Vagina (tissue), 2 donors: ENCODE data around the gene ATP8A2.

ENCODE experiments used
- POLR2A ChIP-seq, 2 donors: fragments of 450-650 bp; IDR thresholded peaks; one replicate each; pipeline ENCODE4 v1.6.1; 2017; ENCODE audit warnings: antibody characterized with exemption in 2 of 2, mild to moderate bottlenecking in 2 of 2, moderate library complexity in 2 of 2
- POLR2AphosphoS5 ChIP-seq, 2 donors: sonication (generic); formaldehyde crosslinking; IDR thresholded peaks; one replicate each; pipeline ENCODE4 v1.9.0; 2017; ENCODE audit warnings: antibody characterized with exemption in 2 of 2, mild to moderate bottlenecking in 2 of 2, low read depth in 1 of 2; ENCODE audit not compliant: insufficient read depth in 1 of 2
- TF ChIP-seq, protein P1 (sequence below), 3 experiments: fragments of 450-650 bp in 2 of 3; fragments of 200-600 bp in 1 of 3; sonication (generic) in 1 of 3; IDR thresholded peaks; one replicate each; pipeline ENCODE4 v1.5.1; 2017 to 2019; ENCODE audit warnings: antibody characterized with exemption in 3 of 3, mild to moderate bottlenecking in 2 of 3, moderate library complexity in 2 of 3

DNA sequence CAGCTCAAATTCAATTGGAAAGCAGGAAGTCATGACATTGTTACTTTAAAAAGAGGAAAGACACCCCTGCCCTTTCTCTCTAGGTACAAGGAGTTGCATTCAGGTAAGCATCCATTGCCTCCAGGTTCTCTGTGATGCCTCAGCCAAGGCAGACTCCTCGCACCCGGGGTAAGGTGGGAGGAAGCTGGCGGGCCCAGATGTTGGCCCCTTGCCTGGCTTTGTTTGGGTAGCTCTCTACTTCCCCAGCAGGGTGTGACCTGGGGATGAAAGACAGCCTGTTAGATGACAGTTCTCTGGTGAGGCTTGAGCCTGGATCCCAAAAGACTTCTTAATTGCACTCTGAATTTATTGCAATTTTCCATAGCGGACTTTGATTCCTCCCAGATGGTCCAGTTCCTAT is 654.4 kb downstream of the ATP8A2 start:
- TF ChIP-seq, protein P1, sequence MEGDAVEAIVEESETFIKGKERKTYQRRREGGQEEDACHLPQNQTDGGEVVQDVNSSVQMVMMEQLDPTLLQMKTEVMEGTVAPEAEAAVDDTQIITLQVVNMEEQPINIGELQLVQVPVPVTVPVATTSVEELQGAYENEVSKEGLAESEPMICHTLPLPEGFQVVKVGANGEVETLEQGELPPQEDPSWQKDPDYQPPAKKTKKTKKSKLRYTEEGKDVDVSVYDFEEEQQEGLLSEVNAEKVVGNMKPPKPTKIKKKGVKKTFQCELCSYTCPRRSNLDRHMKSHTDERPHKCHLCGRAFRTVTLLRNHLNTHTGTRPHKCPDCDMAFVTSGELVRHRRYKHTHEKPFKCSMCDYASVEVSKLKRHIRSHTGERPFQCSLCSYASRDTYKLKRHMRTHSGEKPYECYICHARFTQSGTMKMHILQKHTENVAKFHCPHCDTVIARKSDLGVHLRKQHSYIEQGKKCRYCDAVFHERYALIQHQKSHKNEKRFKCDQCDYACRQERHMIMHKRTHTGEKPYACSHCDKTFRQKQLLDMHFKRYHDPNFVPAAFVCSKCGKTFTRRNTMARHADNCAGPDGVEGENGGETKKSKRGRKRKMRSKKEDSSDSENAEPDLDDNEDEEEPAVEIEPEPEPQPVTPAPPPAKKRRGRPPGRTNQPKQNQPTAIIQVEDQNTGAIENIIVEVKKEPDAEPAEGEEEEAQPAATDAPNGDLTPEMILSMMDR (IDR thresholded peaks at IDR 0.05) = no peak
- TF ChIP-seq POLR2A (IDR thresholded peaks at IDR 0.05) = no peak
- no peak for TF ChIP-seq POLR2AphosphoS5 (IDR thresholded peaks at IDR 0.05; ENCODE audit: insufficient read depth in 1 of 2, low read depth in 1 of 2)
